Ectodermal cell (in vitro differentiated cells): ENCODE measurements around the gene SARS1.

ENCODE experiments used
- H3K27ac ChIP-seq: 2 replicates; pipeline ENCODE4 v1.7.0; 2013; ENCODE audit warnings: mild to moderate bottlenecking, low read depth, low read length; ENCODE audit not compliant: insufficient read depth, poor library complexity, severe bottlenecking
- H3K27me3 ChIP-seq: 2 replicates; pipeline ENCODE4 v1.7.0; 2013; ENCODE audit warnings: mild to moderate bottlenecking, low read length; ENCODE audit not compliant: insufficient read depth, control insufficient read depth, poor library complexity, severe bottlenecking
- H3K36me3 ChIP-seq: one replicate; pipeline ENCODE4 v1.7.0; 2013; ENCODE audit warnings: low read length; ENCODE audit not compliant: control insufficient read depth, insufficient read depth
- H3K4me1 ChIP-seq: one replicate; pipeline ENCODE4 v1.7.0; 2013; ENCODE audit warnings: low read length; ENCODE audit not compliant: control insufficient read depth, insufficient read depth
- H3K4me3 ChIP-seq: 2 replicates; pipeline ENCODE4 v1.7.0; 2013; ENCODE audit warnings: low read depth, low read length, control low read depth; ENCODE audit not compliant: insufficient read depth
- H3K9me3 ChIP-seq: 2 replicates; pipeline ENCODE4 v1.7.0; 2013; ENCODE audit warnings: mild to moderate bottlenecking, low read length, moderate library complexity; ENCODE audit not compliant: control insufficient read depth
- WGBS, 2 experiments: methylation state at CpG; one replicate each; pipeline ENCODE4 v1.1.7; 2013; ENCODE audit warnings: missing lambda C conversion rate in 2 of 2; 5-methylcytosine and 5-hydroxymethylcytosine counted together

Gene SARS1

GRCh38 chr1:109183058-109183738 is 30.5 kb upstream of the SARS1 start:
- H3K9me3 ChIP-seq: no peaks in the 10 kb centered on the region
- 93 to 95% methylated on average over 1 of the region's 3 CpGs for WGBS, 2 experiments

GRCh38 chr1:109184687-109185086 is 29.0 kb upstream of the SARS1 start:
- Histone ChIP-seq H3K4me1 (no peaks in the 10 kb centered on the region), H3K27me3 (no peaks in the 10 kb centered on the region), H3K27ac (no peak overlapping the region), H3K4me3 (no peak overlapping the region), H3K9me3 (no peaks in the 10 kb centered on the region), H3K36me3 (no peaks in the 10 kb centered on the region)
- WGBS, 2 experiments: 96% methylated on average over 7 of the region's 7 CpGs

More at GRCh38 chr1:109183058-109183738, 30.5 kb upstream of the SARS1 start:
- Histone ChIP-seq H3K4me3 (no peak overlapping the region), H3K27ac (no peak overlapping the region), H3K4me1 (no peaks in the 10 kb centered on the region), H3K27me3 (no peaks in the 10 kb centered on the region), H3K36me3 (no peaks in the 10 kb centered on the region)

- no peaks in the 10 kb centered on the region for H3K27me3 ChIP-seq
- 88 to 89% methylated on average over 8 of the region's 8 CpGs for WGBS, 2 experiments
- H3K9me3 ChIP-seq: no peaks in the 10 kb centered on the region
- no peaks in the 10 kb centered on the region for H3K36me3 ChIP-seq
- H3K4me1 ChIP-seq: no peaks in the 10 kb centered on the region
- no peak overlapping the region for H3K4me3 ChIP-seq
- H3K27ac ChIP-seq: no peak overlapping the region
Observed at GRCh38 chr1:109185357-109185756, 28.4 kb upstream of the SARS1 start.

- H3K4me3 ChIP-seq: no peak overlapping the region
- no peaks in the 10 kb centered on the region for H3K9me3 ChIP-seq
- no peak overlapping the region for H3K27ac ChIP-seq
- WGBS, 2 experiments: 53 to 57% methylated on average over 5 of the region's 5 CpGs
- no peaks in the 10 kb centered on the region for H3K36me3 ChIP-seq
- no peaks in the 10 kb centered on the region for H3K4me1 ChIP-seq
- H3K27me3 ChIP-seq: no peaks in the 10 kb centered on the region
Observed at GRCh38 chr1:109185990-109186732, 27.6 kb upstream of the SARS1 start.

GRCh38 chr1:109186733-109187086 is 27.0 kb upstream of the SARS1 start:
- Histone ChIP-seq H3K9me3 (no peaks in the 10 kb centered on the region), H3K36me3 (no peaks in the 10 kb centered on the region), H3K27ac (no peak overlapping the region), H3K4me3 (no peak overlapping the region), H3K4me1 (no peaks in the 10 kb centered on the region), H3K27me3 (no peaks in the 10 kb centered on the region)
- 91% methylated on average over 8 of the region's 8 CpGs for WGBS, 2 experiments

GRCh38 chr1:109187127-109187526 is 26.6 kb upstream of the SARS1 start:
- Histone ChIP-seq H3K4me1 (no peaks in the 10 kb centered on the region), H3K36me3 (no peaks in the 10 kb centered on the region), H3K4me3 (no peak overlapping the region), H3K9me3 (no peaks in the 10 kb centered on the region), H3K27me3 (no peaks in the 10 kb centered on the region), H3K27ac (no peak overlapping the region)
- 88 to 93% methylated on average over 5 of the region's 5 CpGs for WGBS, 2 experiments

GRCh38 chr1:109188200-109188599 is 25.5 kb upstream of the SARS1 start:
- no peaks in the 10 kb centered on the region for H3K4me1 ChIP-seq
- no peak overlapping the region for H3K27ac ChIP-seq
- H3K4me3 ChIP-seq: no peak overlapping the region
- no peaks in the 10 kb centered on the region for H3K9me3 ChIP-seq
- 91 to 93% methylated on average over 4 of the region's 4 CpGs for WGBS, 2 experiments
- H3K27me3 ChIP-seq: no peaks in the 10 kb centered on the region
- no peaks in the 10 kb centered on the region for H3K36me3 ChIP-seq

GRCh38 chr1:109188781-109189180 is 24.9 kb upstream of the SARS1 start:
- H3K4me3 ChIP-seq: no peak overlapping the region
- H3K4me1 ChIP-seq: no peaks in the 10 kb centered on the region
- H3K27me3 ChIP-seq: no peaks in the 10 kb centered on the region
- no peak overlapping the region for H3K27ac ChIP-seq
- no peaks in the 10 kb centered on the region for H3K36me3 ChIP-seq
- 55 to 70% methylated on average over 6 of the region's 6 CpGs for WGBS, 2 experiments
- no peaks in the 10 kb centered on the region for H3K9me3 ChIP-seq

GRCh38 chr1:109190189-109190588 is 23.5 kb upstream of the SARS1 start:
- WGBS, 2 experiments: 90 to 94% methylated on average over 7 of the region's 7 CpGs
- H3K27ac ChIP-seq: no peak overlapping the region
- H3K36me3 ChIP-seq: no peaks in the 10 kb centered on the region
- H3K4me1 ChIP-seq: no peaks in the 10 kb centered on the region
- H3K9me3 ChIP-seq: no peaks in the 10 kb centered on the region
- H3K27me3 ChIP-seq: no peaks in the 10 kb centered on the region
- H3K4me3 ChIP-seq: no peak overlapping the region

- H3K9me3 ChIP-seq: no peaks in the 10 kb centered on the region
- WGBS, 2 experiments: 83 to 87% methylated on average over 8 of the region's 8 CpGs
- no peaks in the 10 kb centered on the region for H3K36me3 ChIP-seq
- H3K27me3 ChIP-seq: no peaks in the 10 kb centered on the region
- no peak overlapping the region for H3K27ac ChIP-seq
- no peak overlapping the region for H3K4me3 ChIP-seq
- H3K4me1 ChIP-seq: no peaks in the 10 kb centered on the region
Observed at GRCh38 chr1:109191377-109191776, 22.3 kb upstream of the SARS1 start.
